ENCODE data around the gene YY1. TPM values are rescaled to one million over a fixed set of nuclear protein-coding genes. Genes with fewer than 3 reads are reported as not detected.
A peak's percentile ranks its signal among the peaks of the same experiment; 100 is the strongest.

Gene YY1
- total RNA-seq, 3 donors from 2014 or later = 60.8 to 78.7 (median 72.9) TPM

DNA sequence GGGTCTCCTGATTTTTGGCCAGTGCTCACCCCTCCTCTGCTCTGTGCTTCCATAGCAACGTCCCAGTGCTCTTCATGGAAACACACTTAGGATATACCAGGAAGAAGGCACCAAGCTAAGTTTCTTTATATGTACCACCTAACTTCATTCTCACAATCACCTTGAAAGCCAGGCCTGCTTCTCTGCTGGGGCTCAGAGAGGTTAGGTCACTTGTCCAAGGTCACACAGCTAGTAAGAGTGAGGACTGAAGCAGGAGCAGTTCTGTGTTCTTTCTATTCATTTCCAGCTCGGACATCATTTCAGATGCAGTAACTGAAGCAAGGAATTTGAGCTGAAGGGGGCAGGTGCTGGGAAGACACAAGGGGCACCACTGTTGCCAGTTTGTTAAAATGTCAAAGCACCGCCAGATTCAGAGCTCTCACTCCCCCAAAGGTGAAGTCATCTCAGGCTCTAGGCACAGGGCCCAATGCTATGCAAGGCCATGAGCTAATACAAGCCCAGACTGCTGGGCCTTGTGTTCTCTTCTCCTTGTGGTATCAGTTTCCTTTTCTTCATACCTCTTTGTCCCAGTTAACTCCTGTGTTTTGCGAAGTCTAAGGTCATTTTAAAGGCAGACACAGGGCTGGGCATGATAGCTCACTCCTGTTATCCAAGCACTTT, 19.7 kb upstream of the YY1 start:
- H3K4me1 ChIP-seq (ENCODE audit: low read depth) = peaks cover 25% of the 10 kb centered on the region
- TF ChIP-seq, protein P1, sequence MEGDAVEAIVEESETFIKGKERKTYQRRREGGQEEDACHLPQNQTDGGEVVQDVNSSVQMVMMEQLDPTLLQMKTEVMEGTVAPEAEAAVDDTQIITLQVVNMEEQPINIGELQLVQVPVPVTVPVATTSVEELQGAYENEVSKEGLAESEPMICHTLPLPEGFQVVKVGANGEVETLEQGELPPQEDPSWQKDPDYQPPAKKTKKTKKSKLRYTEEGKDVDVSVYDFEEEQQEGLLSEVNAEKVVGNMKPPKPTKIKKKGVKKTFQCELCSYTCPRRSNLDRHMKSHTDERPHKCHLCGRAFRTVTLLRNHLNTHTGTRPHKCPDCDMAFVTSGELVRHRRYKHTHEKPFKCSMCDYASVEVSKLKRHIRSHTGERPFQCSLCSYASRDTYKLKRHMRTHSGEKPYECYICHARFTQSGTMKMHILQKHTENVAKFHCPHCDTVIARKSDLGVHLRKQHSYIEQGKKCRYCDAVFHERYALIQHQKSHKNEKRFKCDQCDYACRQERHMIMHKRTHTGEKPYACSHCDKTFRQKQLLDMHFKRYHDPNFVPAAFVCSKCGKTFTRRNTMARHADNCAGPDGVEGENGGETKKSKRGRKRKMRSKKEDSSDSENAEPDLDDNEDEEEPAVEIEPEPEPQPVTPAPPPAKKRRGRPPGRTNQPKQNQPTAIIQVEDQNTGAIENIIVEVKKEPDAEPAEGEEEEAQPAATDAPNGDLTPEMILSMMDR (IDR thresholded peaks at IDR 0.05) = no peak

DNA sequence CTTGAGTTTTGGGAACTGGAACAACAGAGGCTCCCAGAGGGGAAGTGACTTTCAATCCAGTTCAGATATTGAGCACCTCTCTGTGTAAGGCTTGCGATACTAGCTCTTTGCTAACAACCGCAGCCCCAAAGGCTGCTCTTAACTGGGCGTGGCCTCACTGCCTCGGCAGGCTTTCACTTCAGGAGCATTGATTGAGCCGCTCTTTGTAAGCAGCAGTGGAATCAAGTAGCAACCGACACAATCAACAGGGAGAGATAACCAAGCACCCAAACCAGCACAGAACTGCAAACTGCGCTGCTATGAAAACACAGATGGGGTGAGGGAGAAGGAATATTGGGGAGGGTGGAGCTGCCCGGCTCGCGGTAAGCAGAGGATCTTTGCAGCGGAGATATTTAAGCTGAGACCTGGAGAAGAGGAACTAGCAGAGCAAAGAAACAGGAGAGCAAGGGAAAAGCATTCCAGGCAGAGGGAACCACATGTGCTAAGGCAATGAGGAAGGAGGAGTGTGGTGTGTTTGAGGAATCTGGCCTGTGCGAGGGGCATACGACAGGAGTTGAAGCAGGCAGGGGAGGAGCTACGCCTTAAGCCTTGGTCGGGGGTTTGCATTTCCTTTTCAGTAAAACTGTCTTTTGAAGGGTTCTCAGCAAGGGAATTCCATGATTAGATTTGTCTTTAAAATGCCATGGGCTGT, 17.3 kb upstream of the YY1 start:
- Histone ChIP-seq H3K4me1 (ENCODE audit: low read depth) (peaks cover 17% of the 10 kb centered on the region), H3K9me3 (no peaks in the 10 kb centered on the region), H3K36me3 (ENCODE audit: low read depth) (no peaks in the 10 kb centered on the region), H3K4me3 (no peak overlapping the region)
- intact Hi-C loops (cut with DNase I, micrococcal nuclease) = no loop called here
- TF ChIP-seq, protein P1 (IDR thresholded peaks at IDR 0.05) = no peak
- peak; percentile 94 for ATAC-seq
- peak; percentile 70 to 84 (median 76) for DNase-seq

More for the DNA sequence above, 19.7 kb upstream of the YY1 start:
- intact Hi-C loops (cut with DNase I, micrococcal nuclease) = no loop called here
- Histone ChIP-seq H3K9me3 (no peaks in the 10 kb centered on the region), H3K36me3 (ENCODE audit: low read depth) (no peaks in the 10 kb centered on the region), H3K4me3 (no peak overlapping the region)
- DNase-seq (no peak), ATAC-seq (no peak)

DNA sequence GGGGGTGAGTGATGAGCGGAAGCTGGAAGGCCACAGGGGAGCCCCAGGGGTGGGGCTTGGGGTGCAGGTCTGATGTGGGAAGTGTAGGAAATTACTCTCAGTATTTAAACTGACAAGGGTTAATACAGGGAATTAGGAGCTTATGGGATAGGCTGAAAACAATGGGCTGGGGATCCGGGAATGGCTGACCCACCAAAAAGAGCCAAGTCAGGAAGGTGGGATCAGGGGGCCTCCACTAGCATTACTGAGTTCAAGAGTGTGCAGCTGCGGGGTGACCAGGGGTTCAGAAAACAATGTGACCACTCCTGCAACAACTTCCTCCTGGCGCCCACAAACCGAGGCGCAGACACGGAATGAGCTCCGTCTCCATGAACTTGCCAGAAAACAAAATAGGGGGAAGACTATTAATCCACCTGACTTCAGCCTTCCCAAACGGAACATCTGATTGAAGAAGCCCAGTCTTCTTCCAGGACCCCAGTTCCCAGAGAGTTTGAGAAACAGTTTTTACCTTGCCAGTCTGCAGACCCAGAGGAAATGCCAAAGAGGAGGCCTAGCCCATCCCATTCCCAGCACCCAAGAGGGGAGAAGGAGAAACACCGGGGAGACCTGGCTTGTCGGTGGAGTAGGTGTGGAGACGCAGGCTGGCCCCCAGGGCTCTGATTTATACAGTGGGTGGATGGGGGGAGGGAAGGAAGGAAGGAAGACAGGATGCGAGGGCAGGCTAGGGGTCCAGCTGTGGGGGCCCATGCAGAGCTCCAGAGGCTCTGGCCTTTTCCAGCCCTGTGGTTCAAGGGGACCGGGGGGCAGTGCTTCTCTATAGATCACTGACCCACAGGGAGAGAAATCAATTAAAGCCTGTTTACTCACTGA, 16.5 kb upstream of the YY1 start:
- DNase-seq (peak in 1 of 3 donors; percentile 62), ATAC-seq (no peak)
- TF ChIP-seq, protein P1 (IDR thresholded peaks at IDR 0.05) = no peak
- Histone ChIP-seq H3K4me3 (no peak overlapping the region), H3K9me3 (no peaks in the 10 kb centered on the region), H3K36me3 (ENCODE audit: low read depth) (no peaks in the 10 kb centered on the region), H3K4me1 (ENCODE audit: low read depth) (peaks cover 17% of the 10 kb centered on the region)
- intact Hi-C loops (cut with DNase I, micrococcal nuclease) = no loop called here

DNA sequence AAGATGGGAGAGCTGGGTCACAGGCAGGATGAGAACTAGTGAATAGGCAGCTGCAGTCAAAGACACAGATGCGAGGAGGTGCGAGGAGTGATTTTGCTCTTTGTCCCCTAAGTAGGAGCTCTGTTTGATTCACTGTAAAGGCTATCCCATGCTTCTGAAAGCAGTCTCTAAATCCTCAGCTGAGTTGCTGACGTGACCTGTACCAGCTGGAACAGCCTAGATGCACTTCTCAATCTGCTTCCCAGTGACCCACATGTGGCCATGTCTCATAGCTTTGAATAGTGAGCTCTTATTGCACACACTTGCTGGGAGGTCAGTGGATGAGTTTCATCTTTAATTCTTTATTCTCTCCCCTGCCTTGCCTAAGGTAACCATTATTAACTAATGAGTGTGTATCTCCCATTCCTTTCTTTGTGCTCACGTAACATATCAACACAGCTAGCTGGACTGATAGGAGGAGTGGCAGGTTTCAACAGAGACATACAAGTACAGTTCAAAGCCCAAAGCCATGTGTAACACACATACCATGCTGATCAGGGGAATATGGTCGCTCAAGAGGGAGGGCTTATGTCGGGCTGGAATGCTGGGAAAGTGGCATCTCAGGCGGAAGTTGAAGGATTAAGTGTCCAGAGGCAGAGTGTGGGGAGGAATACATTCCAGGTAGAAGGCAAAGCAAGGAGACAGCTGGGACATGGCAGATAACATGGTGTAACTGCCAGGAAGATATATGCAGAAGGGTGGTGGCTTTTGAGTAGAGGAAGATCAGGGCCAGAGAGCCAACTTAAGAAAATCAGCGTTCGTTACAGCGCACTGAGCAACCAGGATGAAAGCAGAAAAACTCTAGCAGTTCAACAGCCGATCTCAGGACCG, 15.4 kb upstream of the YY1 start:
- Histone ChIP-seq H3K4me1 (ENCODE audit: low read depth) (peaks cover 17% of the 10 kb centered on the region), H3K36me3 (ENCODE audit: low read depth) (no peaks in the 10 kb centered on the region), H3K9me3 (no peaks in the 10 kb centered on the region), H3K4me3 (no peak overlapping the region)
- intact Hi-C loops (cut with DNase I, micrococcal nuclease) = no loop called here
- TF ChIP-seq, protein P1 (IDR thresholded peaks at IDR 0.05) = no peak
- no peak for ATAC-seq
- no peak for DNase-seq

Measured in mucosa of descending colon (tissue), 3 donors.